ENCODE measurements around the gene MYO1B. TPM values are rescaled to one million over a fixed set of nuclear protein-coding genes. Genes with fewer than 3 reads are reported as not detected.

The MYO1B gene
- total and polyA plus RNA-seq, 8 donors = 28.6 to 102 (median 54.7) TPM

DNA sequence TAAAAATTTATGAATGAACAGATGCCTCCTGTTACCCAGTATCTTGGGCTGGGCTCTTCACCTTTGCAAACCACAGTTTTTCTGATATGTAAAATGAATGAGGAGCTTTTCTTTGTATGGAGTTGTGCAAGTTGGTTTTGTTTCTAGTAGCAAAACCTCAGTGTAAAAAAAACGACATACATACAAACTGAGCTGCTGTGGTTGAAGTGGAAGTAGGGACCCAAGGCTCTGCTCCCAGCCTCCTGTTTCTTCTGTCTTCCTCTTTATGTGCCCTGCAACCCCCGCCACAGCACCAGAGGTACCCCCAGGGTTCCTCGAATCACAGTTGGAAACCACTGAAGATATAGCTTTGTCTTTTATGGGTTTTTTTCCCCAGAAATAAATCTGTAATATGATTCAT is 118.1 kb downstream of the MYO1B start:
- WGBS, 2 donors = 91% methylated on average over 3 of the region's 3 CpGs
- peaks cover 0 to 9% (median 8%) of the 10 kb centered on the region in 3 donors for H3K4me1 ChIP-seq
- DNase-seq = no peak
- TF ChIP-seq, protein P1, sequence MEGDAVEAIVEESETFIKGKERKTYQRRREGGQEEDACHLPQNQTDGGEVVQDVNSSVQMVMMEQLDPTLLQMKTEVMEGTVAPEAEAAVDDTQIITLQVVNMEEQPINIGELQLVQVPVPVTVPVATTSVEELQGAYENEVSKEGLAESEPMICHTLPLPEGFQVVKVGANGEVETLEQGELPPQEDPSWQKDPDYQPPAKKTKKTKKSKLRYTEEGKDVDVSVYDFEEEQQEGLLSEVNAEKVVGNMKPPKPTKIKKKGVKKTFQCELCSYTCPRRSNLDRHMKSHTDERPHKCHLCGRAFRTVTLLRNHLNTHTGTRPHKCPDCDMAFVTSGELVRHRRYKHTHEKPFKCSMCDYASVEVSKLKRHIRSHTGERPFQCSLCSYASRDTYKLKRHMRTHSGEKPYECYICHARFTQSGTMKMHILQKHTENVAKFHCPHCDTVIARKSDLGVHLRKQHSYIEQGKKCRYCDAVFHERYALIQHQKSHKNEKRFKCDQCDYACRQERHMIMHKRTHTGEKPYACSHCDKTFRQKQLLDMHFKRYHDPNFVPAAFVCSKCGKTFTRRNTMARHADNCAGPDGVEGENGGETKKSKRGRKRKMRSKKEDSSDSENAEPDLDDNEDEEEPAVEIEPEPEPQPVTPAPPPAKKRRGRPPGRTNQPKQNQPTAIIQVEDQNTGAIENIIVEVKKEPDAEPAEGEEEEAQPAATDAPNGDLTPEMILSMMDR (IDR thresholded peaks at IDR 0.05) = no peak
- intact Hi-C loops (cut with DNase I) = loop anchor here in 2 of 3 donors (10.0 kb wide), 2 partner anchors 108 to 118 kb away; partner anchors contain the start of gene MYO1B (in 1 of the 2)
- FAIRE-seq = no peak
- no peak overlapping the region for H3K27ac ChIP-seq
- H3K9me3 ChIP-seq = no peaks in the 10 kb centered on the region
- peaks cover 0 to 8% (median 0%) of the 10 kb centered on the region in 3 donors for H3K36me3 ChIP-seq
- H3K27me3 ChIP-seq = no peaks in the 10 kb centered on the region
- H3K4me3 ChIP-seq = no peak overlapping the region
- no peak for ATAC-seq

DNA sequence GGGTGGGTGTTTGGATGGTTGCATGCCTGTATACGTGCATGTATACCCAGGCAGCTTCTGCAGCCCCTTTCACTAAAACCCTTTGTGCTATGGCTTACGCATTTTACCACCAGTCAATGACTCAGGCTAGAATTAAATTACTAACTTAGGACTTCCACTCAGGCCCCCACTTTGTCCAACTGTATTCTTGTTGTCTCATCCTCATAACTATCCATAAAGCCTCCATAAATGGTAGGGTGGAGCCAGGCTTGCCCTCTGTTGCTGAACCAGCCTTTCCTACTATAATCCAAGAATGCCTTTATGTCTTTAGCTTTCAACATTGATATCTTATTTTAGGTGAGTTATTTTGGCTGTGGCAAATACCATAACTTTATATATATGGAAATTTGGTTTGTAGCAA is 119.9 kb downstream of the MYO1B start:
- no peak for ATAC-seq
- H3K4me1 ChIP-seq = no peaks in the 10 kb centered on the region
- no peaks in the 10 kb centered on the region for H3K27me3 ChIP-seq
- peaks cover 0 to 8% (median 4%) of the 10 kb centered on the region in 3 donors for H3K36me3 ChIP-seq
- TF ChIP-seq, protein P1 (IDR thresholded peaks at IDR 0.05) = no peak
- FAIRE-seq = no peak
- 99 to 100% methylated on average over 2 of the region's 2 CpGs for WGBS, 2 donors
- H3K27ac ChIP-seq = no peak overlapping the region
- no peaks in the 10 kb centered on the region for H3K9me3 ChIP-seq
- intact Hi-C loops (cut with DNase I) = loop anchor here in 2 of 3 donors (10.0 kb wide), 2 partner anchors 110 to 120 kb away; partner anchors contain the start of gene MYO1B (in 1 of the 2)
- no peak overlapping the region for H3K4me3 ChIP-seq
- no peak for DNase-seq

DNA sequence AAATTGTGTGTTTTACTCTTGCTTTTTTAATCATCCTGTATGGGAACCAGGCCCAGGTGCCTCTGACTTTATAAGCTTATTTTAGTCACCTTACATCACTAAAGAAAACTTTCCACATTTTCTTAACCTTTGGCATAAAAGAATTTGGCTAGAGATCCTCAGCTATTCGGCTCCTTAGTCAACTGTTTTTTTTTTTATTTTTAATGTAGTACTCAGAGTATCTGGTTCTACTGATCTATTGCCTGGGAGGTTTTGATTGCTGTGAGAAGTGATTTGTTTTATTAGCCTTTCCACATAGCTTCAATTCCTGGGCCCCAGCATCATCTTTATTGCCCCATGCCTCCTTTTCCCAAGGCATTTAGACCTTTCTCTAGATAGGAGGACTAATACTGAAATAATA is 121.0 kb downstream of the MYO1B start:
- no peaks in the 10 kb centered on the region for H3K9me3 ChIP-seq
- DNase-seq = no peak
- WGBS, 2 donors = 10 to 21% methylated on average over 1 of the region's 1 CpG
- intact Hi-C loops (cut with DNase I) = loop anchor here in 2 of 3 donors (10.0 kb wide), 2 partner anchors 111 to 121 kb away; partner anchors contain the start of gene MYO1B (in 1 of the 2)
- H3K27ac ChIP-seq = no peak overlapping the region
- H3K4me3 ChIP-seq = no peak overlapping the region
- H3K27me3 ChIP-seq = no peaks in the 10 kb centered on the region
- FAIRE-seq = no peak
- no peak for ATAC-seq
- H3K36me3 ChIP-seq = peaks cover 0 to 8% (median 4%) of the 10 kb centered on the region in 3 donors
- no peaks in the 10 kb centered on the region for H3K4me1 ChIP-seq
- TF ChIP-seq, protein P1 (IDR thresholded peaks at IDR 0.05) = no peak

DNA sequence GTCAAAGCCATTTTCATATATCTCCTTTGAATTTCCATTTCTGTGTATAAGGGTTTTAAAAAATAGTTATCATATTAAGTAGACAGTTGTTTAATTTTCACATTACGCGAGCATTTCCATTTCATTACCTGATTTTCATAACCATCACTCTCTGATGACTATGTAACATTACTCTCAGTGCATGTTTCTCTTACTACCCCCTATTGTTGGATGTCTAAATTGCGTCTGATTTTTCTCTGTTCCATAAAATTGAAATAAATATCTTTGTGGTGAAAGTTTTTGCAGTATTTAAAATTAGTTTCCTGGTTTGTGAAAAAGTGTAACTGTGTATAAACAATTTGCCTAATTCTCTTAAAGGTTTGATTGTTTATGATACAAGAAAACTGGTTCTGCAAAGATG is 123.8 kb downstream of the MYO1B start:
- FAIRE-seq = peak; percentile 17
- intact Hi-C loops (cut with DNase I) = loop anchor here in 2 of 3 donors (10.0 kb wide), 2 partner anchors 114 to 124 kb away; partner anchors contain the start of gene MYO1B (in 1 of the 2)
- no peaks in the 10 kb centered on the region for H3K27me3 ChIP-seq
- no peak for DNase-seq
- TF ChIP-seq, protein P1 (IDR thresholded peaks at IDR 0.05) = peak in 1 of 4 donors; percentile 7
- H3K27ac ChIP-seq = no peak overlapping the region
- peaks cover 0 to 3% (median 0%) of the 10 kb centered on the region in 3 donors for H3K4me1 ChIP-seq
- 80 to 83% methylated on average over 3 of the region's 3 CpGs for WGBS, 2 donors
- no peak overlapping the region for H3K4me3 ChIP-seq
- ATAC-seq = peak in 2 of 4 donors; percentile 37 to 44
- no peaks in the 10 kb centered on the region for H3K9me3 ChIP-seq
- peaks cover 0 to 7% (median 4%) of the 10 kb centered on the region in 3 donors for H3K36me3 ChIP-seq

DNA sequence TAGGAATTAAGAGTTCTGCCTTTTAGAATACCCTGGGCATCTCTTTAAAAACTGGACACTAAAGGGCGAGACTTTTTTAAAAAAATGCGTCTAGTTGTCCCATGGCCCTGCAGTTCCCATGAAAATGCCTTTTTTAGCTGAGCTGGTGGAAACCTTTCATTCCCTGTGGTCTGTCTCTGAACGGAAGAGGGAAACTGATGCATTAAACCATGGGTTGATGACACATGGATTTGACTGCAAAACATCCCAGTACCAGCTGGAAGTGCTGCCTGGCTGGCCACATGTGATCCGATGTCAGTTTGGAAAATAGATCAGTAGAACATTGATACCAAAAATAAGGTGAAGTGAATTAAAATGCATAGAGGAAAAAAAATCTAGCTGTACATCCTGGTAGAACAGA is 129.2 kb downstream of the MYO1B start:
- H3K27me3 ChIP-seq = no peaks in the 10 kb centered on the region
- intact Hi-C loops (cut with DNase I) = no loop called here
- ATAC-seq = no peak
- no peak overlapping the region for H3K4me3 ChIP-seq
- H3K4me1 ChIP-seq = peaks cover 6 to 19% (median 16%) of the 10 kb centered on the region in 3 donors
- no peaks in the 10 kb centered on the region for H3K9me3 ChIP-seq
- no peak for DNase-seq
- H3K27ac ChIP-seq = no peak overlapping the region
- no peak for FAIRE-seq
- H3K36me3 ChIP-seq = peaks cover 0 to 4% (median 0%) of the 10 kb centered on the region in 3 donors
- TF ChIP-seq, protein P1 (IDR thresholded peaks at IDR 0.05) = no peak
- WGBS, 2 donors = 92 to 94% methylated on average over 4 of the region's 4 CpGs
